AG10803 (cell line): Measurements from ENCODE around the gene DGCR2.
A peak's percentile ranks its signal among the peaks of the same experiment; 100 is the strongest.

Source experiments
- DNase-seq: peaks from one replicate; pipeline ENCODE4 v3.0.0; 2010; ENCODE audit warnings: low read depth
- H3K4me3 ChIP-seq: 2 replicates; pipeline ENCODE4 v1.5.1; 2011; ENCODE audit warnings: mild to moderate bottlenecking, low read length, control low read depth
- CTCF ChIP-seq: conservative IDR thresholded peaks from 2 replicates; pipeline ENCODE4 v1.5.1; 2011; ENCODE audit warnings: mild to moderate bottlenecking, low read length, control low read depth, inconsistent platforms

DGCR2 gene

GRCh38 chr22:19149991-19150390 lies 27.8 kb upstream of the DGCR2 start, which contains the start of gene GSC2:
Gene GSC2, minus strand, starts transcription at chr22:19150292. Its CDS starts 9 bp downstream, at chr22:19150283.
- H3K4me3 ChIP-seq = no peak within 1 kb of the TSS
- TF ChIP-seq CTCF = no peak
- no peak for DNase-seq

- no peak overlapping the region for H3K4me3 ChIP-seq
- no peak for DNase-seq
- no peak for TF ChIP-seq CTCF
Measured at GRCh38 chr22:19149047-19149883, 27.1 kb upstream of the DGCR2 start.

- no peak for TF ChIP-seq CTCF
- DNase-seq = no peak
- H3K4me3 ChIP-seq = no peak overlapping the region
Measured at GRCh38 chr22:19148417-19149046, 26.3 kb upstream of the DGCR2 start.

GRCh38 chr22:19147195-19147780 lies 25.1 kb upstream of the DGCR2 start:
- H3K4me3 ChIP-seq = no peak overlapping the region
- no peak for DNase-seq
- no peak for TF ChIP-seq CTCF

GRCh38 chr22:19146215-19146968 lies 24.2 kb upstream of the DGCR2 start:
- no peak for DNase-seq
- no peak for TF ChIP-seq CTCF
- no peak overlapping the region for H3K4me3 ChIP-seq

GRCh38 chr22:19143967-19144400 lies 21.8 kb upstream of the DGCR2 start:
- DNase-seq = peak; percentile 15
- no peak for TF ChIP-seq CTCF
- peak overlapping the region; percentile 98 for H3K4me3 ChIP-seq
